GM04504 (cell line): ENCODE measurements around the gene ABCD3.
"Not testable (repeated sequence)": the region's sequence is repeated elsewhere in the genome, so short reads cannot be mapped to it uniquely, and the experiment has no call there.

ENCODE experiments used
- DNase-seq: peaks from one replicate; pipeline ENCODE4 v3.0.0-alpha.2; 2012; ENCODE audit warnings: low read depth

Gene ABCD3

GRCh38 chr1:94413311-94413710 is 4.9 kb upstream of the ABCD3 start:
- no peak for DNase-seq

GRCh38 chr1:94416901-94417727 is 1.1 kb upstream of the ABCD3 start:
- DNase-seq: peak; percentile 42

- no peak for DNase-seq
Measured at GRCh38 chr1:94417728-94417977, 536 bp upstream of the ABCD3 start.

- peak; percentile 24 for DNase-seq
Measured at GRCh38 chr1:94418664-94419655, 771 bp downstream of the ABCD3 start.

GRCh38 chr1:94422115-94422820 is 4.1 kb downstream of the ABCD3 start:
- DNase-seq: no peak

- DNase-seq: no peak
Measured at GRCh38 chr1:94425821-94426484, 7.8 kb downstream of the ABCD3 start.

GRCh38 chr1:94426485-94426870 is 8.3 kb downstream of the ABCD3 start:
- not testable (repeated sequence) for DNase-seq

- DNase-seq: no peak
Measured at GRCh38 chr1:94428441-94428840, 10.3 kb downstream of the ABCD3 start.

GRCh38 chr1:94428927-94429528 is 10.8 kb downstream of the ABCD3 start:
- DNase-seq: not testable (repeated sequence)

GRCh38 chr1:94430066-94430465 is 11.9 kb downstream of the ABCD3 start:
- DNase-seq: not testable (repeated sequence)

GRCh38 chr1:94433866-94434265 is 15.7 kb downstream of the ABCD3 start:
- DNase-seq: no peak

GRCh38 chr1:94434365-94435045 is 16.3 kb downstream of the ABCD3 start:
- DNase-seq: no peak

GRCh38 chr1:94438692-94439276 is 20.6 kb downstream of the ABCD3 start:
- DNase-seq: no peak

GRCh38 chr1:94440088-94440487 is 21.9 kb downstream of the ABCD3 start:
- no peak for DNase-seq

GRCh38 chr1:94443067-94443466 is 24.9 kb downstream of the ABCD3 start:
- DNase-seq: not testable (repeated sequence)

- DNase-seq: not testable (repeated sequence)
Measured at GRCh38 chr1:94444819-94445218, 26.6 kb downstream of the ABCD3 start.

- DNase-seq: not testable (repeated sequence)
Measured at GRCh38 chr1:94445733-94446132, 27.5 kb downstream of the ABCD3 start.

- not testable (repeated sequence) for DNase-seq
Measured at GRCh38 chr1:94446177-94446576, 28.0 kb downstream of the ABCD3 start.

GRCh38 chr1:94448741-94449140 is 30.6 kb downstream of the ABCD3 start:
- DNase-seq: not testable (repeated sequence)

- no peak for DNase-seq
Measured at GRCh38 chr1:94456736-94457135, 38.5 kb downstream of the ABCD3 start.
